HL-60/S4 treated with phorbol 12-myristate 13-acetate at 8.2 ng/mL for 4 days and 3 days (cell line): Measurements from ENCODE around the gene SCML1.

Source experiments
- in situ Hi-C: fragments of 300-500 bp; cut with MboI; formaldehyde crosslinking; loops from 2 replicates; pipeline ENCODE4 v1.15.0; 2022; ENCODE audit warnings: low sequenced_read_pairs

SCML1 gene

GRCh38 chrX:17788956-17789562 lies 51.8 kb downstream of the SCML1 start:
- in situ Hi-C loops: loop anchor here (25.0 kb wide), 1 partner anchor 598 kb away; no protein-coding TSS in a partner anchor

GRCh38 chrX:17792826-17793225 lies 55.5 kb downstream of the SCML1 start:
- in situ Hi-C loops: loop anchor here (25.0 kb wide), 1 partner anchor 594 kb away; no protein-coding TSS in a partner anchor

GRCh38 chrX:17798921-17799320 lies 61.6 kb downstream of the SCML1 start:
- in situ Hi-C loops: loop anchor here (25.0 kb wide), 1 partner anchor 588 kb away; no protein-coding TSS in a partner anchor

- in situ Hi-C loops: no loop called here
Measured at GRCh38 chrX:17801431-17801830, 64.1 kb downstream of the SCML1 start.

GRCh38 chrX:17802756-17803155 lies 65.5 kb downstream of the SCML1 start:
- in situ Hi-C loops: no loop called here

GRCh38 chrX:17803449-17803848 lies 66.2 kb downstream of the SCML1 start:
- in situ Hi-C loops: no loop called here
